BJ (cell line): ENCODE measurements around the gene CDC14A. TPM values are rescaled to one million over a fixed set of nuclear protein-coding genes. Genes with fewer than 3 reads are reported as not detected.

Experiments used
- CTCF ChIA-PET: fragments of 350-600 bp; formaldehyde crosslinking; extraction: SDS; loops from one replicate; lab custom pipeline; 2021; ENCODE audit warnings: antibody characterized with exemption, inconsistent platforms; lab: Yijun Ruan, JAX
- POLR2A ChIA-PET: fragments of 300-600 bp; sonication (Branson Sonifier 250); formaldehyde crosslinking; extraction: SDS; loops from one replicate; lab custom pipeline; 2021; ENCODE audit warnings: antibody characterized with exemption; lab: Charles Lee
- DNase-seq: peaks from one replicate; pipeline ENCODE4 v3.0.0-alpha.2; 2011; ENCODE audit warnings: low read depth
- H3K27me3 ChIP-seq: 2 replicates; pipeline ENCODE4 v1.6.0; 2011; ENCODE audit warnings: low read length; ENCODE audit not compliant: control insufficient read depth, insufficient read depth
- H3K36me3 ChIP-seq: 2 replicates; pipeline ENCODE4 v1.5.1; 2011; ENCODE audit warnings: low read length; ENCODE audit not compliant: control insufficient read depth, insufficient read depth
- H3K4me3 ChIP-seq: 2 replicates; pipeline ENCODE4 v1.5.1; 2011; ENCODE audit warnings: low read depth, mild to moderate bottlenecking, control low read depth, low read length
- CTCF ChIP-seq: IDR thresholded peaks from 2 replicates; pipeline ENCODE4 v1.5.1; 2011; ENCODE audit warnings: low read depth, mild to moderate bottlenecking, control low read depth, inconsistent platforms, low read length, moderate library complexity; ENCODE audit not compliant: insufficient read depth
- polyA plus RNA-seq: library from polyadenylated mRNA; depleted of rRNA; stranded (reverse); fragments of >200 nt; gene quantifications from 2 replicates; pipeline ENCODE4 v1.2.3, GENCODE V29; 2011

The CDC14A gene
- polyA plus RNA-seq, 1 experiment = 1.6 TPM

DNA sequence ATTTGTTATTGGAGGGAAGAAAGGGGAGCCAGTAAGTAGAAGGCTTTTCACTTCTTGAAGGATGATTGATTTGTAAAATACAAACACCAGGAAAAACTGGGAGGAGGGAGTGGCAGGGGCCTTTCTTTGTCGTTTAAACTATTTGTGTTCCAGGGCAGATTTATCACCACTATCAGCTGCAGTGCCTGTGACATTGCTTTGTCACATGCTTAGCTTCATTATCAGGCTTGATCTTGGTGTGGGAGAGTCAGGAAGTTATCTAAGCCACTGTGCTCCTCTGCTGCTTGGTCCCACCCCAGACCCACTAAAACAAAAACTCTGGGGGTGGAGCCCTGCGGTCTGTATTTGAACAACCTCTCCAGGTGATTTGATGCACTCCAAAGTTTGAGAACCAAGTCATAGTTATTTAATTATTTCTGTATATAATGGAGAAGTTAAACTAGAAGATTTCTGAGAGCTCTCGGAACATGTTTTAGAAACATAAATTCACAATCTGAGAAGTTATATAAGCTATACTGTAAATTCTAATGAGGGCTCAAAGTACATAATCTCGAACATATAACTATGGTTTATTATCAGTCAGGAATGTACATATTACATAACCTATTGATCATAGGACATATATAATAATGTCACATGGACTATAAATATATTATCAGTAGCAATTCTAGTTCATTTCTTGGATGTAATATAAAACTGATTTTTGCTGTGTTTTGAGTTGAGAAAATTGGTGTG, 87.9 kb downstream of the CDC14A start:
- no peak for DNase-seq
- Histone ChIP-seq H3K4me3 (no peak overlapping the region), H3K36me3 (no peaks in the 10 kb centered on the region), H3K27me3 (no peaks in the 10 kb centered on the region)
- POLR2A ChIA-PET = no interaction called here
- CTCF ChIA-PET = interaction anchor here (1.2 to 1.9 kb wide), 2 partner anchors 11 to 16 kb away, joined by 3 to 7 read pairs; no protein-coding TSS in a partner anchor
- no peak for TF ChIP-seq CTCF

- Histone ChIP-seq H3K4me3 (no peak overlapping the region), H3K27me3 (no peaks in the 10 kb centered on the region), H3K36me3 (no peaks in the 10 kb centered on the region)
- no peak for TF ChIP-seq CTCF
- DNase-seq = no peak
- ChIA-PET POLR2A (no interaction called here), CTCF (interaction anchor here (1.9 kb wide), 1 partner anchor 15 kb away, joined by 7 read pairs; no protein-coding TSS in a partner anchor)
These were observed 88.8 kb downstream of the CDC14A start for GRCh38 chr1:100441146-100441545.

DNA sequence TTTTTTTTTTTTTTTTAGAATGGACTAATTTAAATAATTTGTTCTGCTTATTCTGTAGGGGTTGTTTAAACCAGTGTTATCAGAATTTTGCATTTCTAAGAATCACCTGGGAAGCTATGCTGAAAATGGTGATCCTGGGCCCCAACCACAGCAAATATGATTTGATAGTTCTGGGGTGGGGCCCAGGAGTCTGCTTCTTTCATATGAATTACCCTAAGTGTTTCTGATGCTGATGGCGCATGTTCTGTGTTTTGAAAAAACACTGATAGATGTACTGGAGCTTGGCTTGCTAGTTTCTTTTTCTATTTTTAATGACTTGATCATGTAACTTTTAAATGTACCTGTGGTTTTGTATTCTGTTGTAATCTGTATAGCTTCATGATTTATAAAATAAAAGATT, 89.3 kb downstream of the CDC14A start:
- no peak for DNase-seq
- no peaks in the 10 kb centered on the region for H3K36me3 ChIP-seq
- POLR2A ChIA-PET = no interaction called here
- CTCF ChIA-PET = interaction anchor here (0.7 kb wide), 1 partner anchor 13 kb away, joined by 3 read pairs; no protein-coding TSS in a partner anchor
- no peak overlapping the region for H3K4me3 ChIP-seq
- H3K27me3 ChIP-seq = no peaks in the 10 kb centered on the region
- no peak for TF ChIP-seq CTCF

DNA sequence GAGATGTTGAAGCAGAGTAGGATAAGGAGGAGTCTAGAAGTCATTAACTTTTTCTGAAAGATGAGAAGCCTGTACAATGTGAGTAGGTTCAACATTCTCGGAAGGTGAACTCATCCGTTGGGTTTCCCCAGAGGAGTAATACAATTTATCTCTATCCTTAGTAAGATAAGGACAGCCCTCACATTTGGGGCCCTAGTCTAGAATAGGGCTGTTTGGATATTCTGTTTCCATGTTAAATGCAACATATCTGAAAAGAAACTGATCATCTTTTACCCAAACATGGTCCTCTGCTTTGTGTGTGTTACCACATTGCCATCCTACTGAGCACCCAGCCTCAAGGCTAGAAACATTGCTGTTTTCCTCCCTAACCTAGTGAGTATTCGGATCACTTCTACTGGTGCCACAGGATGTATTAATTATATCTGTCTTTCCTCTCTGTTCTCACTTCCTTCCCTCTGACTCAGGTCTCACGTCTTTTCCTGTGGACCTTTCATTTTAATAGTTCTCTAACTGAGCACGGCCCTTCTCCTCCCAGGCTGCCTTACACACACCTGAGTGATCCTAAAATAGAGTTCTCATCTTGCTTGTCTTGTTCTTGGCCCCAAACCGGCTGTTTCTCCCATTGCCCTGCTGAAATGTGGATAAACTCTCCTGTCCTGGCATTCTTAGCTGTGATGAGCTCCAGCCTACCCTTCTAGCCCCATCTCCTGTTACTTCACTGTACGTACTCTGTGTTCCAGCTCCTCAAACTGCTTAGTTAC, 91.7 kb downstream of the CDC14A start:
- Histone ChIP-seq H3K27me3 (no peaks in the 10 kb centered on the region), H3K4me3 (no peak overlapping the region), H3K36me3 (no peaks in the 10 kb centered on the region)
- no peak for TF ChIP-seq CTCF
- ChIA-PET POLR2A (no interaction called here), CTCF (interaction anchor here (1.1 to 2.5 kb wide), 3 partner anchors 10 to 16 kb away, joined by 3 to 10 read pairs (median 7); no protein-coding TSS in a partner anchor)
- DNase-seq = no peak

- Histone ChIP-seq H3K36me3 (no peaks in the 10 kb centered on the region), H3K27me3 (no peaks in the 10 kb centered on the region), H3K4me3 (no peak overlapping the region)
- POLR2A ChIA-PET = no interaction called here
- TF ChIP-seq CTCF = no peak
- no peak for DNase-seq
- CTCF ChIA-PET = interaction anchor here (1.0 to 3.0 kb wide), 3 partner anchors 10 to 18 kb away, joined by 3 to 15 read pairs (median 7); no protein-coding TSS in a partner anchor
These were observed 93.3 kb downstream of the CDC14A start for GRCh38 chr1:100445565-100445964.
